Measurements from ENCODE around the gene CDH22. TPM values are rescaled to one million over a fixed set of nuclear protein-coding genes. Genes with fewer than 3 reads are reported as not detected.

The CDH22 gene
- total RNA-seq, 1 donor from 2014 or later = 1.3 TPM

GRCh38 chr20:46341074-46342009 is 33.0 kb upstream of the CDH22 start:
- peak overlapping the region; percentile 49 for H3K4me3 Mint-ChIP-seq
- peaks cover 45% of the 10 kb centered on the region for H3K27me3 Mint-ChIP-seq
- no peak overlapping the region for H3K27ac Mint-ChIP-seq
- H3K9me3 Mint-ChIP-seq = no peaks in the 10 kb centered on the region
- DNase-seq (ENCODE audit: extremely low spot score, unreplicated experiment) = no peak
- no peaks in the 10 kb centered on the region for H3K36me3 Mint-ChIP-seq
- peaks cover 19% of the 10 kb centered on the region for H3K4me1 Mint-ChIP-seq (ENCODE audit: unreplicated experiment)
- peak; percentile 44 for TF ChIP-seq CTCF (conservative IDR thresholded peaks at IDR 0.05)

- Mint-ChIP-seq H3K4me3 (no peak overlapping the region), H3K27ac (no peak overlapping the region), H3K36me3 (no peaks in the 10 kb centered on the region), H3K27me3 (peaks cover 43% of the 10 kb centered on the region), H3K4me1 (ENCODE audit: unreplicated experiment) (peaks cover 19% of the 10 kb centered on the region), H3K9me3 (no peaks in the 10 kb centered on the region)
- DNase-seq (ENCODE audit: extremely low spot score, unreplicated experiment) = no peak
- no peak for TF ChIP-seq CTCF (conservative IDR thresholded peaks at IDR 0.05)
Observed at GRCh38 chr20:46339037-46339436, 30.7 kb upstream of the CDH22 start.

GRCh38 chr20:46336735-46337134 is 28.4 kb upstream of the CDH22 start:
- Mint-ChIP-seq H3K27ac (no peak overlapping the region), H3K27me3 (peaks cover 26% of the 10 kb centered on the region), H3K4me3 (no peak overlapping the region), H3K36me3 (no peaks in the 10 kb centered on the region), H3K9me3 (no peaks in the 10 kb centered on the region), H3K4me1 (ENCODE audit: unreplicated experiment) (peaks cover 10% of the 10 kb centered on the region)
- no peak for TF ChIP-seq CTCF (conservative IDR thresholded peaks at IDR 0.05)
- no peak for DNase-seq (ENCODE audit: extremely low spot score, unreplicated experiment)

- H3K27me3 Mint-ChIP-seq = peaks cover 19% of the 10 kb centered on the region
- TF ChIP-seq CTCF (conservative IDR thresholded peaks at IDR 0.05) = no peak
- H3K4me3 Mint-ChIP-seq = no peak overlapping the region
- no peaks in the 10 kb centered on the region for H3K36me3 Mint-ChIP-seq
- H3K4me1 Mint-ChIP-seq (ENCODE audit: unreplicated experiment) = peaks cover 15% of the 10 kb centered on the region
- no peak overlapping the region for H3K27ac Mint-ChIP-seq
- DNase-seq (ENCODE audit: extremely low spot score, unreplicated experiment) = no peak
- H3K9me3 Mint-ChIP-seq = no peaks in the 10 kb centered on the region
Observed at GRCh38 chr20:46334303-46334904, 26.1 kb upstream of the CDH22 start.

- TF ChIP-seq CTCF (conservative IDR thresholded peaks at IDR 0.05) = no peak
- Mint-ChIP-seq H3K27me3 (peaks cover 12% of the 10 kb centered on the region), H3K4me1 (ENCODE audit: unreplicated experiment) (peaks cover 14% of the 10 kb centered on the region)
Observed at GRCh38 chr20:46333161-46333991, 25.1 kb upstream of the CDH22 start.

More at GRCh38 chr20:46333161-46333991, 25.1 kb upstream of the CDH22 start:
- H3K9me3 Mint-ChIP-seq = no peaks in the 10 kb centered on the region
- no peak overlapping the region for H3K4me3 Mint-ChIP-seq
- no peak for DNase-seq (ENCODE audit: extremely low spot score, unreplicated experiment)
- no peak overlapping the region for H3K27ac Mint-ChIP-seq
- H3K36me3 Mint-ChIP-seq = no peaks in the 10 kb centered on the region

Measured in type B pancreatic cell (in vitro differentiated cells).